G401.6 (cell line): ENCODE data around the gene SPDEF.

Experiments
- FAIRE-seq: peaks from 2 replicates; lab custom pipeline; 2012; peaks lifted over from hg19 to GRCh38; lab: Jason Lieb, UNC

SPDEF gene

DNA sequence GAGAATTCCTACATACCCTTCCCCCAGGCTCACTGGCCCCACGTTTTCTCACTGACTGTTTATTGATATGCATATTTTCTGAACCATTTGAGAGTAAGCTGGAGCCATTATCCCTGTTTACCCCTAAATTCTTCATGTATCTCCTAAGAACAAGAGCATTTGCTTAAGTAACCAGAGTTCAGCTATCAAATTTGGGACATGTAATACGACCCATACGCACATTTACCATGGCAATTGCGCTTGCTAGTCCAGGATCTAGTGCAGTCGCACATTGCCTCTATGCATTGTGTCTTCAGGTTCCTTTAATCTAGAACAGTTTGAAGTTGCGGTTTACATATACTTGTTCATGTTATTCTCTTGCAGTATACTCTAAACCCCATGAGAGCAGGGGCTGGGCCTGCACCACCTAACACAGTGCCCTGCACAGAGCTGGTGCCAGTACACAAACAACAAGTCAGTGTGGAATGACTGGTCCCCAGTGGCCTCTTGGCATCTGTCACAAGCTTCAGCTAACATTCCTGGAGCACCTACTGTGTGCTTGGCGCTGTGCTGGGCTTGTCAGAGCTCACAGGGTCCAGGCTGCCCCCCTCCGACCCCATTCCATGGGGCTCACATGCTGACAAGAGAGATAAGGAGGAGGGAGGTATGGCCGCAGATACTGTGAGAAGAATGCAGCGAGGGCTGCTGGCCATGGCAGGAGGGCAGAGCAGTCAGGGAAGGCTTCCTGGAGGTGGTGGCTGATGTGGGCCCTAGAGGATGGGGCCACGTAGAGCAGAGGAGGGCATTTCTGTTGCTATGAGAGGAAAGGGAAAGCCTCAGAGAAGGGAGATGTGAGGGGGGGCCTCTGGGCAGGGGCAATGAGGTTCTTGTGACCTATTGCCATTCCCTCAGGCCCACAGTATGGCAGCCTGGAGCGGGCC, 28.1 kb downstream of the SPDEF start:
- FAIRE-seq: no peak

DNA sequence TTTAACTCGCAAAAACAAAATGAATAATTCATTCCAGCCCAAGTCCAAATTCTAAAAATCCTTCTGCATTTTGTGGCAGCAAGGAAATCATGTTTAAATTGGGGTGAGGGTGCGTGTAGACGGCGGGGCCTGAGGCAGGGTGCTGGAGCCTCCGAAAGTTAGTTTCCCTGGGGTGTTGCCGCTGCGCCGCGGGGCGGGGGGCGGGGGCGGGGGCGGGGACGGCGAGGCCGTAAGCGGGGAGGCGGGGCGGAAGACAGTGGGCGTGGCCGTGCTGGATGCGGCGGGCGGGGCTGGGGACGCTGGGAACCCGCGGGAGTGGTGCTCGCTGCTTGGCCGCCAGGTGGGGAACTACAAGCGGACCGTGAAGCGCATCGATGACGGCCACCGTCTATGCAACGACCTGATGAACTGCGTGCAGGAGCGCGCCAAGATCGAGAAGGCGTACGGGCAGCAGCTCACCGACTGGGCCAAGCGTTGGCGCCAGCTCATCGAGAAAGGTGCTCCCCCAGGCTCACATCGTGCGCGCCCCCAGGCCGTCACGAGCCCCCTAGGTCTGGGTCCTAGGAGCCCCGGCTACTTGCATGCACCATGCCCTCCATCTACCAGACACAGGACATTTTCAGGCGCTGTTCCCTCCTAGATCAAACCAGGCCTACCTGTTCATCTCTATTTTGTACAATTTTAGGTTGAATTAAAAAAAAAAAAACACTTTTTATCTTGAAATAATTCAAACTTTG, 29.0 kb downstream of the SPDEF start:
- no peak for FAIRE-seq

DNA sequence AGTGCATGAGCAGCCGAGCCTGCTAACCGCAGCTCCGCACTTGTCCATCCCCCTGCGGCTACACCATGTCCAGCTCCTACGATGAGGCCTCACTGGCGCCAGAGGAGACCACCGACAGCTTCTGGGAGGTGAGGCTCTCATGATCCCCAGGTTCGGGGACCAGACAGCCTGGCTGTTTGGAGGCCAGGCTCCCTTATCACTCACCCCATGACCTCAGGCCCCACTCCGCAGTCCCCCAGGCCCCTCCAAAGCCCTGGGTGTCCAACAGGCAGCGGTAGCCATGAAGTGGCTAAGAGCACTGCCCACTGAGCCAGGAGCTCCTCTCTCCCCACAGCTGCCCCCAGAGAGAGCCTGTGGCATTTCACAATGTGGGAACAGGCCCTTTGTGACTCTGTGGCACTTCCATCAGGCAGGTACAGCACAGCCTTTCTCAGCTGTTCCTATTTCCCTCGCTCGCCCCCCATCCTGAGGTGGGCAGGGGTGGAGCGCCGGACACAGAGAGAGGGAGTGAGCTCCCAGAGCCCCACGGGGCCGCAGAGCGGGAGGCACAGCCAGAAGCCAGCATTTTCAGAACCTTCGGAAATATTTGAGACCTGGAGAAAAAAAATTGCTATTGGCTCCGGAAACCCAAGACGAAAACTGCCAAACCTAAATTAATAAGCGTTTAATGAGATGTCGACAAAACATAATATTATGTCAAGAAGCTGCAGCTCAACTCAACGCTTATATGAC, 29.7 kb downstream of the SPDEF start:
- FAIRE-seq: no peak

DNA sequence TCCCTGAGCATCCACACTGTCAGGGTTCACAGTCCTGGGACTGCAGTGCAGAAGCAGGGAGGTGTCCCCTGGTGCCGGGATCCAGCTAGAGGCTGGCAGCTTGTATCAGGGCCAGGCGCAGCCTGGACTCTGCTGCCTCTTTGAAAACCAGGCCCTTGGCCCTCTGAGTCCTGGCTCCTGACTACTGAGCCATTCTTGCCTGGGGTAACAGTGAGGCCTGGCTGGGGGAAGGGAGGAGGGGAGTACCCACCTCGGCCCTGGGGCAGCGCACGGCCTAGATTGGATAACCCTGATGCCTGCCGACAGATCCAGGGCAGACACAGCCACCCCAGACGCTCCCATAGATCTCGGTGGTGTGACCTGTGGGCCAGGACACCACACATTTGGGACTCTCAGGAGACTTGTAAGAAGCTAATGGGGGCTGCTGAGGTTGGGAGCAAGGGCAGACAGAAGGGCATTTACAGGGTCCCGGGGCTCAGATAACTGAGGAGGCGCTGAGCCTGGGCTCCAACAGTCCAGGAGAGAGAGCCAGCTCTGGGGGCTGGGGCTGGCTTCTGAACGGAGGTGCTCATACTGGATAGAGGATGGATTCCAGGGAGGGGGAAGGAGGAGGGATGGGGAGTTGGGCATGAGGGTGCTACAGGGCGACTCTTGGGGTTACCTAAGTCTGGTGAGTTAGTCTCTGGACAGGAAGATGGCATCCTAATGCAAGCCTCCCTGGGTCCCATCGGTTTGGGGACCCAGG, 30.5 kb downstream of the SPDEF start:
- no peak for FAIRE-seq

DNA sequence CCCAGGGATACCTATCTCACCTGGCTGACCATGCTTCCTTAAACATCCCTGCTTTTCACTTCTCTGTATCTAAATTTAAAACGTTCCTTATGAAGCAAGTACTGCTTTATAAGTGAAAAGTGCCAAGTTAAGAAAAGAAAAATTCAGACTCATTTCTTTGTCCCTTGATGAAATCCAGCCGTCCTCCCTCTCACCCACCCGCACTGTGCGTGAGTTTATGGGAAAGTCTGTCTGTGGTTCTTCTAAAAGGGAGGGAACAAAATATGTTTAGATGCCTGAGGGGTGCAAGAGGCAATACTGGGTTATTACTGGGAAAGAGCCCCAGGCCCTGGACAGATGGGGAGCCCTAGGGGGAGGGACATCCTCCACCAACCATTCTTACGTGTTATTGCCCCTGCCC, 31.2 kb downstream of the SPDEF start:
- no peak for FAIRE-seq

DNA sequence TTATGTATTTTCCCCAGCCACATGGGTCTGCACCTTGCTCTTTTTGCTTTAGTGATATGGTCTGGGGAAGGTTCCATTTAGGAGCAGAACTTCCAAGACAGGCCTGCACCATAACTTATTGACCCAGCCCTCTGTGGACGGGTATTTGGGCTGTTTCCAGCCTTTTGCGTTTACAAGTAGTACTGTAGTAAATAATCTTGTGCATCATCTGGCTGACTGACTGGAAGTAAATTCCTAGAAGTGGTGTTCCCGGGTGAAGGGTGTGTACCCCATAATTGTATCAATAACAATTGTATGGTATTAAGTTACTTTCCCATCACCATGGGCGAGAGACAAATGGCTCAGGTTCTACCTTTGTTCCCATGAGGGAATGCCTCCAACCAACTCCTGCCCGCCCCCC, 31.6 kb downstream of the SPDEF start:
- FAIRE-seq: no peak

DNA sequence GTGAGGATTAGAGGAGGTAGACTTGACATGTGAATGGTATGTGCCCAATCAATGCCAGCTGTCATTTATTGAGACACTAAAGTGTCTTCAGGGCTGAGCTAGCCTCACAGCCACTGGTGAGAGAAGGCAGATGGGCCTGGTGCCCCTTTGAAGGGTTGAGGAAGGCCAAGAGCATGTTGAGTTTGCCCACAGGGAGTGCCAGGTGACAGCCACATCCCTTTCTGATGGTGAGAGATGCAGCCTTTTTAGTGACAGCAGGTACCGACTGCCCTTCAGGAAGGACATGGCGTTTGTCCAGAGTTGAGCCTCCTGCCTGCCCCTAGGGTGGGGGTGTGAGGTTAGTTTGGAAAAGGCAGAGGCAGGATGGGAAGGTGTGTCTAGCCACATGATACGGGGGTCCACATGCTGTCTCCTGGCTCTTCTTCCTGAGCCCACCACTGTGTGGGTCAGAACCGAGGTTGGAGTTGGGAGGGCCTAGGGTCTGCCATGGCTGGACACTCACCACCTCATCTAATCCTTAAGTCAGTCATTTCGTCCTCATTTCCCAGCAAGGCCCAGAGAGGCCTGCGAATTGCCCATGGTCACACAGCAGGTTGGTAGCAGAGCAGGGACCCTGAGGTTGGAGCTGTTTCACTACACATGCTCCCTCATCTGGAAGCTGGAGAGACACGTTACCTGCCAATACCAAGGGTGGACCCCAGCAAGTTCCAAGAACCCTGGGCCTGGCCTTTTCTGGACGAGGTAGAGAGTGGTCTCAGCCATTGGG, 32.5 kb downstream of the SPDEF start:
- FAIRE-seq: no peak

DNA sequence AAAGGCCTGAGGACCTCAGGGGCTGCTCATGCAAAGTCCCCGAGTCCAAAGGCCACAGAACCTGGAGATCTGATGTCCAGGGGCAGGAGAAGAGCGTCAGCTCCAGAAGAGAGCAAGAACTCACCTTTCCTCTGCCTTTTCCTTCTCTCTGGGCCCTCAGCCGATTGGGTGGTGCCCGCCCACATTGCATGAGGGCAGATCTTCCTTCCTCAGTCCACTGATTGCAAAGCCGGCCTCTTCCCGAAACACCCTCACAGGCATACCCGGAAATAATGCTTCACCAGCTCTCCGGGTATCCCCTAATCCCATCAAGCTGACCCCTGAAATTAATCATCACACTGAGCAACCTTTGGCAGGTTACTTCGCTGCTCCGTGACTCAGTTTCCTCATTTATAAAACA, 33.4 kb downstream of the SPDEF start:
- no peak for FAIRE-seq

DNA sequence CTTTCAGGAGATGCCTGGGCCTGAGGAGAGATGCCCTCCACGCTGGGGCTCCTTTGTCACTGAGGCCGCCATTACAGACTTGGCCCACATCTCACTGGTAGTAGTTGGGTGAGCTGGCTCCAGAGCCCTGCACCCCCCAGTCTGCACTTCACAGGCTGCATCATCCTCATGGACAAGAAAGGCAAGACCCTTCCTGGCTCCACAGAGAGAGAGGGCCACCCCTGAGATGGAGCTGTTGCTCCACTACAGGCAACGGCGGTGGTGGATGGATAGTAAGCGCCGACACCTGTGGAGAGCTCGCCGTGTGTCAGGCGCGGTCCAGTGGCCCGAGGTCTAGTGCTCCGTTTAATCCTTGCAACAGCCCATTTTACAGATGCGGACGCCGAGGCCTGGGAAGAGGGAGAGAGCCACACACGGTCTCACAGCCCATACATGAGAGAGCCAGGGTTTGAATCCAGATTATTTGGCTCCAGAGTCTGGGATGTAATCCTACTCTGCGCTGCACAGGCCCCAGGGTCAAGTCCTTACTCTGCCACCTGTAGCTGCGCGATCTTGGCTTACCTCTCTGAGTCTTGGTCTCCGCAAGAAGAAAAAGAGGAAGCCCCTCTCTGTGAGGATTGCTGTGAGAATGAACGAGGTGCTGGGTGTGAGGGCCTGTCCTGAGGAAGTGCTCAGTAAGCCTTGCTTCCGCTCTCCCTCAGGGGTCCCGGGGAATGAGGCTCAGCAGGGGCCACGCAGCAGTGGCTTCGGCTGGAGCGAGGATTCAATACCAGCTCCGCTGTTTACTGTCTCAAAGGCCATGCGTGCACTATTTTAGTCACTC, 34.5 kb downstream of the SPDEF start:
- no peak for FAIRE-seq

DNA sequence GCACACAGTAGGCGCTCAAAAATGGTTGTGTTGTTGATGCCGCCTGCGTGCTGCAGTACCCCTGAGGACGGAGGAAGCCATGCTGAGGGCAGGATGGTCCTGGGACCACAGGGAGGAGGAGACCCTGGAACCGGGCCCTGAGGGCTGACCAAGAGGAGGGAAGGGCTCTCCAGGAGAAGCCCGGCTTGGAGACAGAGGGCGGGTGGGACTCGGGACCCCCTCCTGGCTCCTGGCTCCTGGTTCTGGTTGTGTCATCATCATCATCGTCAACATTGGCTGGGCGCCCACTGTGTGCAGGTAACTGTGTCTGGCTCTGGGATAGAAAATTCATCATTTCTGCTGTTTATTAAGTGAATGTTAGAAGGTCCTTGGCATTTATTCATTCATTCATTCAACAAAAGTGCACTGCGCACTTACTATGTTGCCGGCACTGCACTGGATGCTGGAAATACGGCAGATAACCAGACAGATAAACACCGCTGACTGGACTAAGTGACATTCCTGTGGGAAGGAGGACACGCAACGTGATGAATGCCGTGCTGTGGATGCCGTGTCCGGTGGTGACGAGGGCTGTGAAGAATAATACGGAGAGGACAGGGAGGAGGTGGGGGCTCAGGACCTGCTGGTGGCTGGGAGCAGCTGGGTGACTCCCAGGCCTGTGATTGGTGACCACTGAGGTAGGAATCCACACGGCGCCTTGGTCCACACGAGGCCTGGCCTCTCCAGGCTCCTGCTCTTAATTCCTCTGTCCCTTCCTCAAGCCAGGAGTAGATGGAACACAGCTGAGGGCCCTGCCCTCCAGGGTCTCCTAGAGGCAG, 35.3 kb downstream of the SPDEF start:
- no peak for FAIRE-seq

DNA sequence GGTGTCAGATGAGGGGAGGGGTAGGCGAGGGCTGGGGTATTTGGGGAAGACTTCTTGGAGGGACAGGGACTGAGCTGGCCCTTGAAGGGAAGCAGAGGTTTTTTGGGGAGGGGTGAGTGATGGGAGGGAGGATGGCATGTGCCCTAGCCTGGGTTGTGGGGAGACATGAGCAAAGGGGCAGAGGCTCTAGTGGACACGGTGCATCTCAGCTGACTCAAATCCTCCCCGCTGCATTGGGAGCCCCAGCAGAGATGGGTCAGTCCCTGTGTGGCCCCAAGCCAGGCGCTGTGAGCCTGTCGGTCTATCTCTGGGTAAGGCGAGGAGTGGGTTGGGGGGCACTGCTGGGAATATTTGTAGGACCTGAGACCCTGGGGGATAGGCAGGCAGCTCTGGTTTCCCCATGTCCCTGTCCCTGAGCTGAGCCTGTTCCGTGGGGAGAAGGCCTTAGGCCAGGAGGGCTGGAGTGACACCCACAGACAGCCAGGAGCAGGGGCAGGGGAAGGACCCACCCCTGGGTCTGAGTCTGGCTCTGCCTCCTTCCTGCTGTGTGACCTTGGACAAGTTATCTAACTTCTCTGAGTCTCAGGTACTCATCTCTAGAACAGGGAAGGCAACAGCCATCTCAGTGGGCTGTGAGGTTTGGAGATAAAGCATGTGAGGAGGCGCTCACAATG, 36.0 kb downstream of the SPDEF start:
- FAIRE-seq: no peak

DNA sequence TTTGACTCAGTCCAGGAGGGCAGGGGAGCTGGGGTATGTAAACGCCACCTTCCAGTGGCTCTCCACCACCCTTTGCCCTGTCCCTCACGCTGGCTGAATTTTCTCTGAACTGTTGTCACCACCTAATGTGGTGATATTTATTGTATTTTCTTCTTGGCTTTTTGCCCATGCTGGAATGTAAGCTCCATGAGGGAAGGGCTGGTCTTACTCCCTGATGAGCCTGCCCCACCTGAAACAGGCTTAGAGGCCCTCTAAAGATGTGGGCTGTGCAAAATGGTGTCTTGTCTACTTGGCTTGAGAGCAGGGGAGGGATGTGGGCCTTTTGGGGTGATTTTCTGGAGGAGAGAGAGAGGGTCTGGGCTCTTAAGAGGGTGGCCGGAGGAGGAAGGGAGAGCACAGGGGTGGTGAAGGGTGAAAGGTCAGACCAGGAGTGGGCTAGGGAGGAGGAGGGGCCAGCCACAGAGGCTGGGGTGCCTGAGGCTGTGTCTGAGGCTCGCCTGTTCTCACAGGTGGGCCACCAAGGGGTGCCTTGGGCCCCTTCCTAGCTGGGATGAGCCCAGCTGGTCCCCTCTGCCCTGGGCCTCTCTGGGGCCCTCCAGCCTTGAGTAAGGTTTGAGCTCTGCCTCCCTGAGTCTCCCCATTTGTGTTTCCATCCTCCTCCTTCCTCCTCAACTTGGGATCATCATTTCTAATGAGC, 37.3 kb downstream of the SPDEF start:
- FAIRE-seq: no peak

DNA sequence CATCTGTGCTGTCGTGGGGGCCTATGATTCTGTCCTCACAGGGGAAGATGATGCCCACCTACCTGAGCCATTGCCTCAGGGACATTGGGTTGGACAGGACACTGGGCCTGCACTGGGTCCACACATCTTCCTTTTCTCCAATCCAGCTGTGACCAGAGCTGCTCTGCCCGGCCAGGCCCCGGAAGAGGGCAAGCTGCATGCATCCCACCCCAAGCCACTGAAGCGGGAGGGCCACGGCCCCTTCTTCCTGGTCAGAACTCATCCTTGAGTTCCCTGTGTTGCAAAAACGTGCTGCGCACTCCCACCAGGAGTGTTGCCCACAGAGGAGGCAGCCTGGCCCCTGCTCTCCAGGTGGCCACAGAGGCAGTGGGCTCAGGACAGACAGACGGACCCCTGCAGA, 38.2 kb downstream of the SPDEF start:
- FAIRE-seq: no peak

DNA sequence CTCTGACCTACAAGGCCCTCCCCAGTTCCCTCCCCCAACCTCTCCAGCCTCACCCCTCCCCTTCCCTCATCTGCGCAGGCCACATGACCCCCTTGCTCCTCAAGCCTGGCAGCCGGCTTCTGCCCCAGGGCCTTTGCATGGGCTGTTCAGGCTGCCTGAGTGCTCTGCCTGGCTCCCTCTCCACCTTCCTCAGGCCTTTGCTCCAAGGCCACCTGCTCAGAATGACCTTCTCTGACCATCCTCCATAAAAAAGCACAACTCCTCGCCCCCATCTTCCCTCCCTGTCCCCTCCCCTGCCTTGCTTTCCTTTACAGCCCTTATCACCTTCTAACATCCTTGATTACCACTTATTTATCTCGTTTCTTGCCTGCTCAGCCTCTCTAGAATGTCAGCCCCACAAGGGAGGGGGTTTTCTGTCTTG, 38.7 kb downstream of the SPDEF start:
- FAIRE-seq: no peak

DNA sequence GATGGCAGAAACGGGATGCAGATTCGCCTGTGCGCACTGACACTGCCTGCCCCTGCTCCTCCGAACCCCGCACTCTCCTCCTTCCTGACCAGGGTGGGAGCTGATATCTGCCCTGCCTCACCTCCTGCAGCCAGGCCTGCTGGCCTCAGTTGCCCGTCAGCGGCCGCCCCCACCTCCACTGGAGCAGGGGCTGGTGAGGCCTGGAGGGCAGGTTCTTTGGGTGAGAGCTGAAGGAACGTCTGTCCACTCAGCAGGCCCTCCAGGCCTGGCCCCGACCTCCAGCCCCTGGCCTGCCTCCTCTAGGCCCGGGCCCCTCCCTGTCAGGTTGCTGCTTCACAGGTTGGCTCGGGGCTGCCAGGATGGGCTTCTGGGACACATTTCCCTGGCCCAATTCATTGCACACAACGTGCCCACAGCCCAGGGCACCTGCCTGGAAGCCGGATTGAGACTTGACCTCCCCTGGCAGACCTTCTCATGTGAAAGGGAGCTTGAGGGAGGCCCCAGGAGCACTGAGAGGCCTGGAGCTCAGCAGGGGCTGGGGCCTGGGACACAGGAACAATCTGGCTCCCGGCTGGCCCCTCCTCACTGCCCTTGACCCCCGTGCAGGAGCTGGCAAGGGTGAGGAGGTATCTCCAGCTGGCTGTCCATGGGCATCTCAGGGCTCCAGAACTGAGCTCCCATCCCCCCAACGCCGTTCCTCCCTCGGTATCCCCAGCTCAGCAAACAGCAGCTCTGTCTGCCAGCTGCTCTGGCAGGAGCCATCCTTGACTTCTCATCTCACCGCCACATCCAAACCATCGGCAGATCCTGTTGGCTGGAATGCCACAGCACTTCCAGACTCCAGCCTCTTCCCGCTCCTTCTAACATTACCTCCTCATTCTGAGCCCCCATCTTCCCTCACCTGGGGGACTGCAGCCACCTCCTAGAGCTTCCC, 39.5 kb downstream of the SPDEF start:
- no peak for FAIRE-seq

DNA sequence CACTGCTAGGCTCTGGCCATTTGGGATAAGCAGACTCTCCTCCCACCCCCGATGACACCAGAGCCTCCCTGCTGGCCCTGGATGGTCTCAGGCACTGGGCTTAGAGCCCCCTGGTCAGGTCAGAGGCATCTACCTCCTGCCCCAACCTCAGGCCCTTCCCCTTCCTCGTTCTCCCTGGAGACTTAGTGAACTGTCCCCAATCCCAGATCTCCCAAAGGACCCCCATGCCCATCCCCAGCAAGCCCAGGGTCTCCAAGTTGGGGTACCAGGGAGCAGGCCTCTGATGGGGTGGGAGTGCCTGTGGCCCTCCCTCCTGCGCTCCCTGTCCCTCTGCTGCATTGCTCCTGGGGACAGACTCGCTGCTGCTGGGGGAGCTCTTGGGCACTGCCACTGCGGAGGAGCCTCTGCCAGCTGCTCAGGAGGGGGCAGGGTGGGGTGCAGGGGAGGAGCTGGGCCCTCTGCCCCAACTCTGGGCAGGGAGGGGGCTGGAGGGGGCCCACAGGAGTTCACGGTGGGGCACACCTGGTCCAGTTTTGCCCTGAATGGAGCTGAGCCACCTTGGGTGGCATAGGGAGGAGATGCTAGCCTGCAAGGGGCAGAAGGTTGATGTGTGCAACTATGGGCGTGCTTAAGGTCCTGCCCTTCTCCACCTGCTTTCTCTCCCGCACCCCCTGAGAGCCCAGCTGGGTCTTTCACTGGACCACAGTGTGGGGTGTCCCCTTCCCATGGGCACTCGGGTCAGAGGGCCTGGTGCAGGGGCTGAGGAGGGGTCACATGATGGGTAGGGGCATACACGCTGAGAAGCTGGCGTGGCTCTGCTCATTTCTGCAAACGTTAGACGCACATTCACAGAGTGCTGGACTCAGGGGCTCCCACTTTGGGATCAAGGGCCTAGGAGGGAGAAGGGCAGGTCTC, 40.4 kb downstream of the SPDEF start:
- no peak for FAIRE-seq
